ENCODE results near the gene AFP.

DNA sequence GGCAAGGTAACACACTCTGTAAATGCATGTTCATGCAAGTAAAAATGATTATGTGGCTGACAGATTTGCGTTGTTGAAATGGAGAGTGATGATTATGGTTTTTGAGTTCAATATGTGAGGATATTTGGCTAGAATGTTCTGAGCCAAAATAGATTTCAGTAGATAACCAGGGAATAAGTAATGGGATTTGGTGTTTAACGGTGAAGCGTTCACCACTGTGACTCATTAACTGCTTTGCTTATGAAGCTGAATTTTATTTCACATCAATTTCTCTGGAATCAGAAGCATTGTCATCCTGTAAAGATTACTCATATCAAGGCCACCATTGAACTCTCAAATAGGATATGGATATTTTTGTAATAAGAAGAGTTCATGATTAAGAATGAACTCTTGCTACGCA lies 11.7 kb downstream of the AFP start:
- TF ChIP-seq POLR2AphosphoS5 (IDR thresholded peaks at IDR 0.05; ENCODE audit: low read depth, low read length) = no peak
- TF ChIP-seq, protein P1, sequence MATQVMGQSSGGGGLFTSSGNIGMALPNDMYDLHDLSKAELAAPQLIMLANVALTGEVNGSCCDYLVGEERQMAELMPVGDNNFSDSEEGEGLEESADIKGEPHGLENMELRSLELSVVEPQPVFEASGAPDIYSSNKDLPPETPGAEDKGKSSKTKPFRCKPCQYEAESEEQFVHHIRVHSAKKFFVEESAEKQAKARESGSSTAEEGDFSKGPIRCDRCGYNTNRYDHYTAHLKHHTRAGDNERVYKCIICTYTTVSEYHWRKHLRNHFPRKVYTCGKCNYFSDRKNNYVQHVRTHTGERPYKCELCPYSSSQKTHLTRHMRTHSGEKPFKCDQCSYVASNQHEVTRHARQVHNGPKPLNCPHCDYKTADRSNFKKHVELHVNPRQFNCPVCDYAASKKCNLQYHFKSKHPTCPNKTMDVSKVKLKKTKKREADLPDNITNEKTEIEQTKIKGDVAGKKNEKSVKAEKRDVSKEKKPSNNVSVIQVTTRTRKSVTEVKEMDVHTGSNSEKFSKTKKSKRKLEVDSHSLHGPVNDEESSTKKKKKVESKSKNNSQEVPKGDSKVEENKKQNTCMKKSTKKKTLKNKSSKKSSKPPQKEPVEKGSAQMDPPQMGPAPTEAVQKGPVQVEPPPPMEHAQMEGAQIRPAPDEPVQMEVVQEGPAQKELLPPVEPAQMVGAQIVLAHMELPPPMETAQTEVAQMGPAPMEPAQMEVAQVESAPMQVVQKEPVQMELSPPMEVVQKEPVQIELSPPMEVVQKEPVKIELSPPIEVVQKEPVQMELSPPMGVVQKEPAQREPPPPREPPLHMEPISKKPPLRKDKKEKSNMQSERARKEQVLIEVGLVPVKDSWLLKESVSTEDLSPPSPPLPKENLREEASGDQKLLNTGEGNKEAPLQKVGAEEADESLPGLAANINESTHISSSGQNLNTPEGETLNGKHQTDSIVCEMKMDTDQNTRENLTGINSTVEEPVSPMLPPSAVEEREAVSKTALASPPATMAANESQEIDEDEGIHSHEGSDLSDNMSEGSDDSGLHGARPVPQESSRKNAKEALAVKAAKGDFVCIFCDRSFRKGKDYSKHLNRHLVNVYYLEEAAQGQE (IDR thresholded peaks at IDR 0.05; ENCODE audit: insufficient read depth in 1 of 2, low read depth in 2 of 2, low read length in 2 of 2) = no peak
